ENCODE data around the gene LRRC46. TPM values are rescaled to one million over a fixed set of nuclear protein-coding genes. Genes with fewer than 3 reads are reported as not detected.

Gene LRRC46
- total RNA-seq, 1 donor from 2014 or later: 0.30 TPM

DNA sequence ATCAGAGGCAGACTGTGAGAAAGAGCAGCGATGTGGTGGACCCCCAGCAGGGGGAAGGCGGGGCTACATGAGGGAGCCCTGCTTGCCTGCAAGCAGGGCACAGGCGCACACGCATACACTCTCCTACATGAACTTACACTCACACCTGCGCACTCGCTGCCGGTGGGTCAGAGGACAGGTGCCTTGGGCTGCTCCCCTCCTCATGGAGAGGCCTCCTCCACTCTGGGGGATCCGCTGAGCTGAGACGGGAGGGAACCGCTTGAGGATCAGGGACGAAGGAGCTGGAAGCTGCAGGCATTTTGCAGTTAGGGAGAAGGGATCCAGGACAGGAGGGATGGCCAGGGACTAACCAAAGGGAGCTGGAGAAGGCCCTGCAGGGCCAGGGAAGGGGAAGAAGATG is 24.0 kb upstream of the LRRC46 start:
- DNase-seq (ENCODE audit: missing footprints): no peak
- intact Hi-C loops (cut with DNase I): no loop called here

DNA sequence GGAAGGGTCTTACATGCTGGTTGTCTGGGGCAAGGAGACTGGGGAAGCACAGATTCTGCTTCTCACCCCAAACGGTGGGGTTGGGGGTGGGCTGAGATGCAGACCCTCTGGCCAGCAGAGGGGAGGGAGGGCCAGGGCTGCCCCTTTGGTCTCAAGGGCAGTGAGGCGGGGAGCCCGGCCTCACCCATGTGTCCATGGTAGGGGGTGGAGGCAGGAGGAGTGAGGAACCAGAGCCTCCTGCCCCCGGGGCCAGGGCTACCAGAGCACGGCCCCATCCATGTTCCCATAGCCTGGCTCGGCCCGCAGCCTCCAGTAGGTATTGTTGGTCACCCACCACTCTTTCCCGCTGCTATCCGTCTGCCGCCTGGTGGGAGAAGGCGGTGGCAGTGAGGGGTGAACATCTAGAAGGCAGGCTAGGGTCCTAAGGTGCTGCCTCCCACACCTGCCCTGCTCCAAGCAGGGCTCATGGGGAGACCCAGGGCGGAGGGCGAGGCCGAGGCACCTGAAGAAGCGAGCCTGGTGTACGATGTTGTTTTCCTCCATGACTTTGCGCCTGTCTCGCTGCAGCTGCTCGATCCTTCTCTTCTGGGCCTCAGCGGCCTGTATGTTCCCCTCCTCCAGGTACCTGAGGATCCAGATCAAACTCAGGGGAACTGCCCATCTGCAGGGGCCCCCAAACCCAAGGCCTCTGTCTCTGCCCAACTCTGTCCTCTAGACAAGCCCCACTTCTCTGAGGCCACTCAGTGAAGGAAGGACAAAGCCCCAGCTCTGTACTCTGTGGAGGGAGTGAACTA is 23.2 kb upstream of the LRRC46 start:
- intact Hi-C loops (cut with DNase I): no loop called here
- no peak for ATAC-seq
- no peak for DNase-seq (ENCODE audit: missing footprints)

More for the DNA sequence above, 24.0 kb upstream of the LRRC46 start:
- no peak for ATAC-seq

DNA sequence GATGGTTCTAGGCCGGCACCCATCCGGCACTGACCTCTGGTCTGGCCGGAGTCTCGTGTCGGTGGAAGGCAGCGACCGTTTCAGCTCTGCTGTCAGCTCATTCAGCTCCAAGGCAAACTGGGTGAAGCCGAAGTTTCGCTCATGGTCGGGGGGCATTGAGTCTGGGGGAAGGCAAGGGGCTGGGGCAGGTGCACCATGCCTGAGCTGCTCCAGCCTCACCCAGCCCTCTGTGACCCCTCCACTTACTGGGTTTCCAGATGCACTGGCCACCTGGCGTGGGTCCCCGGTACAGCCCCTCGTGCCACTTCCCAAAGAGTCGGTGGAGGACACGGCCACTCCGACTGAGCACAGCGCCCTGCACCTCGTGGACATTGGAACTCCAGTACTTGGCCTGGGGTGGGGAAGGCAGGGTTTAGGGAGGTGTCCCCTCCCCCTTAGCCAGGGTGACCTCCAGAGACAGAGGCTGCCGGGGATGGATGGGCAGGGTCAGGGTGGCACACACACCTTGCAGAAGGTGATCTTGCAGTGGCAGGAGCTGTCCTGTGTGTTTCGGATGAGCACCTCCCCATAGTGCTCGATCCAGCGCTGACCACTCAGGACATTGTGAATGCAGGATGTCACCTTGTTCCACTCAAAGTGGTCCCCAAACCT is 22.5 kb upstream of the LRRC46 start:
- ATAC-seq: no peak
- intact Hi-C loops (cut with DNase I): no loop called here
- DNase-seq (ENCODE audit: missing footprints): no peak

DNA sequence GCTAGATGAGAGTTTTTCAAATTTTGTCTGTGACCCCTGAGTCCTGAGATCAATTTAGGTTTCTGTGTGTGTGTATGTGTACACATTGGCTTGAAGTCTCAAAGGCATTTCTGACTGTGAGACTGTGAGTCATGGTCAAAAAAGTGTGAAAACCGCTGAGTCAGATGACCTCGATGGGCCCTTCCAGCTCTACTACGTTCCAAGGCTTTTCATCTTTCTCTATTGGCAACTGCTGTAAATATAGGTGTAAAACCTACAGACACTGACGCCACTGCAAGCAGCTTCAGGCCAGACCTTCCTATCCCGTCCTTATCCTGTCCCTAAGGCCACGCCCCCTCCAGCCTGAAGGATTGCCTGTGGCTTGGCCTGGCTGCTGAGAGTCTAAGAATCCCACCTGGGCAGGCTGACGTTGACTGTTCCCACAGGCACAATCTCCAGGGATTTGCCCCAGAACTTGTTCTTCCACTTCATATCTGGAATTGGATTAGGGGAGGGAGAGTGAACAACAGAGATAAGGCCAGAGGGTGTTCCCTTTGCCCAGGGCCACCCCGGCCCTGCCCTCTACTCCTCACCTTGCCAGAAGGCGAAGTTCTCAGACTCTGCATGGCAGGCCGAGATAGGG is 21.2 kb upstream of the LRRC46 start:
- intact Hi-C loops (cut with DNase I): no loop called here
- ATAC-seq (no peak), DNase-seq (ENCODE audit: missing footprints) (no peak)

DNA sequence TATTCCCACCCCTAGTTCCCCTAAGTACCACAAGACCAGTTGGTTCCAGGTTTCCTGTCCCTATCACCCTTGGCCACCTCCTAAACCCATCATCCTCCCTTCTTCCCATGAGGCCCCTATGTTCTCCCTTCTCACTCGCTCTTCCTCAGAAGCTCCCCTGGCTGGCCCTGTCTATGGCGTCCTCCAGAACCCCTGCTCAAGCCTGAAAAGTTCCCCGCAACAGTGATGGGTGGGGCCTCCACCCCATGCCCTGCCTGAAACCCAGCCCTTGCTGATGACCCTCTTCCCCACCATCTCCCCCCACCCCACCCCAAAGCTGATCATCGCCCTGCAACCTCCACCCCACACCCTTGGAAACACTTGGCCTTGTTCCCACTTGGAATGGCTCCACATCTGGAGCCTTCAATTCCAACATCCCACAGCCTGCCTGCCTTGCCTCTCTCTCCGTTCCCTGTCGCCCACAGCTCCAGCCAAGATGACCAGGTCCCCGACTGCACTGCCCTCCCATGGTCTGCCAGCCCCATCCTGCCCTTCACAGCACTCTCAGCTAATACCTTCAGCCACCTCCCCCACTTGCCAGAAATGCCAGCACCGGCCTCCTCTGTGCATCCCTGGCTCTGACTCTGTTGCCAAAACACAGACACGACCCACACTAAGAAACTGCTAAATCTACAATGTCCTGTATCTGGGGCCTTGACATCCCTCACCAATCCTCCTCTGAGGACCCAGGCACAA is 20.4 kb upstream of the LRRC46 start:
- ATAC-seq: no peak
- DNase-seq (ENCODE audit: missing footprints): no peak
- intact Hi-C loops (cut with DNase I): no loop called here

DNA sequence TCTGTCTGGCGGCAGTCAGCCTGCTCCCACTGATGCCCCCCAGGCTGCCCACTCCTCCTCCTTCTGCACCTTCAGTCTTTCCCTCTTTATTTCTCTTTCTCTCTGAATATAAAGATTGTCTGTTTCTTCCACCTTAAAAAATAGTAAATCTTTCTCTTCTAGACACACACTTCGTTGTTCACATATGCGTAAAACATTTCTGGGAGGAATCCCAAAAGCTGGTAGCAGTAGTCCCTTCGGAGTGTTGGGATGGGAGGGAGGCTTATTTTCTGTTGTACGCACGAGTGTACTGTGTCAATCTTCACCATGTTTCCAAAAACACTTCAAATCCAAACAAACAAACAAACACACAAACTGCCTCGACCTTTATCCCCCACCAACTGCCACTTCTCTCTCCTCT is 19.8 kb upstream of the LRRC46 start:
- intact Hi-C loops (cut with DNase I): no loop called here
- DNase-seq (ENCODE audit: missing footprints) (no peak), ATAC-seq (no peak)

DNA sequence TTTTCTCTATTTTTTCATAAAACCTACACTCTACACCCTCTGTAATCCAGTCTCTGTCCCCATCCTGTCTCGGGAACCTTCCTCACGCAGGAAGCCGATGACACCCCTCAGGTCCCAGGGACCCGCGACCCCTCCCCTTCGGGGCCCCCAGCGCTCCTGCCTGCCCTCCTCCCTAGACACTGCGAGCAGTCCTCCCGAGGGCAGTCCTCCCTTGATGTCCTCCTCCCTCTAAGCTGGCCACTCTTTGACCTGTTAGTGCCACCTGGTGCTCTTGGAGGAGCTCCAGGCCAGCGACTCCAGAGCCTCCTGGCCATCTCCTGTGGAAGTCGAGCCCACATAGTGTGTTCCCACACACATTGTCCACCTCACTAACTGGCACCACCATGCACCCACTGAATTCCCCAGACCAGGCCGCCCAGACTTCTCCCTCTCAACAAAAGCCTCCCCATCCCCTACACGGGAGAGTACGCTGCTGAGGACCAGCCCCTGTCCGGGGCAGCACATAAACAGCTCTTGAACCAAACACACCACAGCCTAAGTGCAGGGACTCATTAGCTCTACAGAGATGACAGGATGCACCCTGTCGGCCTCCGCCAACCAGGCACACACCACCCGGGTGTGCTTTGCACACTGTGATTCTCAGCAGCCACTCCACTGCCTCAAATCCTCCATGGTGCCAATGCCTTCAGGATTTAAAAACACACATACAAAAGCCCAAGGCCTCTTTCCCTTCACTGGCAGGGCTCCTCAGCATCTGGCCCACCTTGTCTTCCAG is 19.1 kb upstream of the LRRC46 start:
- no peak for ATAC-seq
- no peak for DNase-seq (ENCODE audit: missing footprints)
- intact Hi-C loops (cut with DNase I): no loop called here

DNA sequence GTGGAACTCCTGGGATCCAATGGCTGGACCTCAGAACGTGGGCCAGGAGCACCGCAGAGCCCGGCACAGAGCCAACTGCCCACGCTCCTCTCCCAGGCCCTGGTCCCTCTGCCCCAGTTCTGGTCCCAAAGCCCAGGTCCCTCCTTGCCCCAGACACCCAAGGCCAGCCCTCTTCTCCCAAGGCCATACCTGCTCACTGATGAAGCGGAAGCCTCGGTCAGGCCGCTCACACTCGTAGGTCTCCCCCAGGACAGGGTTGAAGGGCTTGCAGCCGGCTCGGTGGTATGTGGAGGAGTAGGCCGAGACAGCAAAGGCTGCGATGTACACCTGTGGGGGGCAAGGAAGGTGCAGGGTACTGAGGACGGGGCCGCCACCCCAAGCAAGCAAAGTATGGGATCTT is 18.4 kb upstream of the LRRC46 start:
- DNase-seq (ENCODE audit: missing footprints): no peak
- ATAC-seq: no peak
- intact Hi-C loops (cut with DNase I): no loop called here

DNA sequence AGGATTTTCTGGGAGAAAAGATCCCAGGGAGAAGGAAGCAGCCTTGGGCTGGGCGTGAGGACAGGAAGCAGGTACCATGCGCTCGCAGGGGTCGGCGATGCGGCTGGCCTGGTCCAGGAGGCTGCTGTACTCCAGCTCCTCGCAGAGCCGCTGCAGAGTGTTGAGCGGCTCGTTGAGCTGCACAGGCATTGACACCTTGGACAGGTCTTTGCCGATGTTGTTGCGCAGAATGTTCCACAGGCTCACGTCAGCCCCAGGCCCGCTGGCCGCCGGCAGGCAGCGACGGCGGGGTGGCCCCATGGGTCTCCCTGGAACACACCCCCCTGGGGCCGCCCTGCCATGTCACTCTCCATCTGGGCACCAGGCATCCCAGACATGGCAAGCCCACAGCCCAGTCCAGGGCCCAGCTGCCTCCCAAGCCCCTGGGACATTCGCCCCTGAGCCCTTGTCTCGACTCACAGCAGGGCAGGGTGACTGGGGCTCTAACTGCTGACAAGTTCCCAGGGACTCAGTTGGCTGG is 17.9 kb upstream of the LRRC46 start:
- intact Hi-C loops (cut with DNase I): no loop called here

DNA sequence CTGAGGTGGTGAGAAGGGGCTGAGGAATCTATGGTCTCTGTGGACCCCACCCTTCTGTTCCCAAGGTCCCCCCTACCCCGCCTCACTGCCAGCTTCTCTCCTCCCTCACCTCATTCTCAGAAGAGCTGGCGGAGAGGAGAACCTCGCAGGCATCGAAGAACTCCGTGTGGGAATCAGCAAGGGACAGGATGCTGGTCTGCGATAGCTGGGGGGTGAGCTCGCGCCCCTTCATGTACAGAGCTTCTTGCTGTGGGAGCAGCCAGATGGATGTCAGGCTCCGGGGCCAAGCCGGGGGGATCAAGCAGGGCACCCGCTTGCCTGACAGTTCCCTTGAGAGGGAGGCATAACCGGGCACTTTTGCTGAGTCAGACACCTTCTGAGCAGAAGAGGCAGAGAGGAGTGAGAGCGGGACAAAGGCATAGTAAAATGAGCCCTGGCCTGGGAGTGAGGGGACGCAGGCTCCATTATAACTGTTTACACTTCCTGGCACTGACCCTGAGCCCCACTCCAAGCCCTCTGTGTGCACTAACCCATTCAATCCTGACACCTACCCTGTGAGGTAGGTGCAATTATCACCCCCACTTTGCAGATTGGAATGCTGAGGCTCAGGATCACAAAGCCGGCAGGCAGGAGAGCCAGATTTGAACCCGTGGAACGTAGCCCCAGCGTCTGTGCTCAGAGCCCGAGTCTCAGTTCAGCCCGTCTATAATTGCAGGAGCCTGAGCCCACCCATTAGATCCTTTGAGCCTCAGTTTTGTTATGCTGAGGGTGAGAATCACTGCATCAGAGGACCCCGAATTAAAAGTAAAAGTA is 16.2 kb upstream of the LRRC46 start:
- no peak for DNase-seq (ENCODE audit: missing footprints)
- intact Hi-C loops (cut with DNase I): no loop called here
- no peak for ATAC-seq

More for the DNA sequence above, 17.9 kb upstream of the LRRC46 start:
- no peak for ATAC-seq
- DNase-seq (ENCODE audit: missing footprints): no peak

DNA sequence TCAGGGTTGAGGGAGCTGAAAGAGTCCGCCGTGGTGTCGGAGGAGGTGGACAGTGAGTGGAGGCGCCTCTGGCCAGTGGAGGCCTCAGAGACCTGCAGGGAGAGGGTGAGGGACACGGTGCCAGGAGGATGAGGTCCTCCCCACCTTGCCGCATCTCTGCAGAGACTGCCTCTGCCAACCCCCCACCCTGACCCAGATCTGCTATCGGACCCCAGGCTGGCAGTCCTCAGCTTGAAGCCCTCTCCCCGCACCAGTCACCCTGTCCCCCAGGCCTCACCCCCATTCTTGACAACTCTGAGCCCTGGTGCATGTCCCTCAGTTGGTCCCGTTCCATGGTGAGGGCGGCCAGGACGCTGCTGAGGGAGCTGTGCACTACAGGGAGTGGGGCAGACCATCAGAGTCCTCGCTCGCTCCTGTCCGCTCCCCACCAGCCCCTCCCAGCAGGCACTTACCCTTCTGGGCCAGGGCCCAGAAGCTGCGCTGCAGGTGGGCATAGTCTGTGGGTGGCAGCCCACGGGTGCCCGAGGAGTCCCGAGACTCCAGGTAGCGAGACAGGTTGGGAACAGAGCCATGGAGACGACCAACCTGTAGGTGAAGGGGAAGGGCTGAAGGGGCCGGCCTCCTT is 15.2 kb upstream of the LRRC46 start:
- no peak for ATAC-seq
- intact Hi-C loops (cut with DNase I): no loop called here
- DNase-seq (ENCODE audit: missing footprints): no peak

DNA sequence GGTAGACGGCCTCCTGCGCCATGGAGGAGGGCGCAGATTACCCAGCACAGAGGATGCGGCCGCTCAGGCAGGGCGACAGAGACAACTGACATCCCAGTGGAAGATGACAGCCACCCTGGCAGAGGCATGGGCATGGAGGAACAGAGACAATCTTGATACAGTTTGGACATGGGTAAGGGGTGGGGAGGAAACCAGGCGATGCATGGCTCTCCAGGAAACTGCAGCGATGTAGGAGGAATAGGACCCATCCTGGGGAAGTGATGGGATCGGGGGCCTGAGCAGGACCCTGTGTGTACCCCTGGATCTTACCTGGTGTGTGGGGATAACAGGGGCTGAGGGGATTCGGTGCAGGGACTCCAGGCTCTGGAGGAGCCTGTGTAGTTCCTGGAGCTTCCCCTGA is 14.5 kb upstream of the LRRC46 start:
- ATAC-seq (no peak), DNase-seq (ENCODE audit: missing footprints) (no peak)
- intact Hi-C loops (cut with DNase I): no loop called here

DNA sequence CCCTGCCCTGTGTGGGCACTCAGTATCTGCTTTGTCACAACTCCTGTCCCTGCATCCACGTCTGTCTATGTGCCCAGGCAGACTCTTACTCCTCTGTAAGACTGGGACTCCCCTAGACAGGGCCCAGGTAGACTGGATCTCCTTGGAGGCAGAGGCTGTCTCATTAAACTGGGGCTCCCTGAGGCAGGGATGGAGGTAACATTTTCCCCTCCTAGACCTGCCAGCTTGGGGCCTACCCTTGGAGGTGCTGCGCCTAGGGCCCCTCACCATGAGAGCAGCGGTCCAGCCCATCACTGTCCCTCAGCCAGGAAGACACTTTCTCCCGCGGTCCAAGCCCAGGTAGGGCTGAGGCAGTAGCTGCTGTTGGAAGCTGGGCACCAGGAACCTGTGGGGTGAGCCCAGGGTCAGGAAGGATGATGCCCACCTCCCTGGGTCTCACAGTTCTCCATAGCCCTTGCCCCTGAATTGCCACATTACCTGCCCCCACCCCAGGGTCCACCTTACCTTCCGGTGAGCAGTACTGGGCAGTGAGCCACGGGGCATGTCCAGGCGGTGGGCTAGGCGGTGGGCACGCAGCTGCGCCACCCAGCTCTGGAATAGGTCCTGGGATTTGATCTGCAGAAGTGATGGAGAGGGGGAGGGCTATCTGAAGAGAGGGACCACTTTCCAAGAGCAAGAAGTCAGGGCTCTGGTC is 13.3 kb upstream of the LRRC46 start:
- no peak for DNase-seq (ENCODE audit: missing footprints)
- no peak for ATAC-seq
- intact Hi-C loops (cut with DNase I): no loop called here

DNA sequence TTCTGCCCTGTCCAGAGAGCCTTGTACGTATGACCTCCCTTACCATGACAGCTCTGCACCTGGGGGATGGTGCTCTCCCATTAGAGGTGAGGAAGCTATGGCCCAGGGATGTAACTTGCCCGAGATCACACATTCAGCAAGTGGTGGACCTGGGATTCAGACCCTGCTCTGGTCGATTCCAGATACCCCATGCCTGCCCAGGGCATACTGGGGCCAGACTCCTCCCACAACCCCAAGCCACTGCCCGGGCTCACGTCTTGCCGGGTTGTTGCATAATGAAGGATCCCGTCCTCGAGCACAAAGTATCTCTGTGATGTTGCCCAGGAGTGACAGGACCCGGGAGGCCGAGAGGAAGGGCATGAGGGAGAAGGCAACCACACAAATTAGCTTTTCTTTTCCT is 12.0 kb upstream of the LRRC46 start:
- DNase-seq (ENCODE audit: missing footprints) (no peak), ATAC-seq (no peak)
- intact Hi-C loops (cut with DNase I): no loop called here

DNA sequence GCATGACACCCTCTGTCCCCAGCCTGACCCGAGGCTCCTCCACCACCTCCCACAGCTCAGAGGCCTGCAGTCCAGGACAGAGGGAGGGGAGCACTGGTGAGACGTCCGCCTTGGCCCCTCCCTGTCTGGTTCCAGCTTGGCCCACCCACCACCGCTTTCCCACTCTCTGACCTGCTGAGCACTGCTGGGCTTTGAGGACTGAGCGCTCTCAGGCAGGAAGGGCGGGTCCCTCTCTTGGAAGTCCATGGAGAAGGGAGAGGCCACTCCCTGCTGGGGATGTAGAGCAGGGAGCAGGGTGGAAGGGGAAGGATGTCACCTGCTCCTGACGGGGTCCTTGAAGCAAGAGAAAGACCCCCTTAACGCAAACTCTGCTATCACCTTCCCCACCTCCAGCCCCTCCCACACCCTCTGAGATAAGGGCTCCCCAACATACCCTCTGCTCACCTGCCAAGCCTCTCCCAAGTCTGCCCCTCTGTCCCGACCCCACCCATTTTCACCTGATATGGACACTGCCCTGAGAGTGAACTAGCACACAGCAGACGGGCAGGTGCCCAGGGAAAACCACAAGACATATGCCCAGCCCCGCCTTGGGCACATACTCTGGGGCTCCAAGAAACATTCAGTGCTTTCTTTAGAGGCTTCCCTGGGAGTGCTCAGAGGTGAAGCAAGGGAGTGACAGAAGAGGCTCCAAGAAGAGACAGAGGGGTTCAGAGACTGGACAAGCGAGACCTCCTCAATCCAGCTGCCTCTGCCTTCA is 11.3 kb upstream of the LRRC46 start:
- intact Hi-C loops (cut with DNase I): no loop called here
- ATAC-seq (no peak), DNase-seq (ENCODE audit: missing footprints) (no peak)

DNA sequence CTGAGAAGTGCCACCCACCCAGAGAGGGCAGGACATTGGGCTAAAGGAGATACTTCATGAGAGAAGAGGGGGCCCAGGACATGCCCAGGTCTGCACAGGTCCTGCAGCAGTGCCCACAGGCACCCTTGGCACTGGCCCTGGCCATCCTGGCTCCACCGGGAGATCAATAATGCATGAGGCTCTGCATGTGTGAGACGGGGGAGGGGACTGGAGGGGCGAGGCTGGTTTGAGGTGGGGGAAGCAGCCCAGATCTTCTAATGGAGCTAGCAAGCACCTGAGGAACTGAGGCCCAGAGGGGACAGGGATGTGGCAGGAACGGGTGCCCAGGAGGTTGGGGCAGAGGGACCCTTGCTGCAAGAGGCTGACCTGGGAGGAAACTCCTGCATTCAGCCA is 10.4 kb upstream of the LRRC46 start:
- ATAC-seq: no peak
- intact Hi-C loops (cut with DNase I): no loop called here
- DNase-seq (ENCODE audit: missing footprints): no peak
